Measurements from ENCODE around the gene SYDE1. TPM values are rescaled to one million over a fixed set of nuclear protein-coding genes. Genes with fewer than 3 reads are reported as not detected.

Gene SYDE1
- total RNA-seq, 1 donor from 2014 or later = 0.71 TPM

- Mint-ChIP-seq H3K27ac (ENCODE audit: unreplicated experiment) (no peak overlapping the region), H3K27me3 (ENCODE audit: unreplicated experiment) (peaks cover 5% of the 10 kb centered on the region), H3K4me1 (ENCODE audit: low read depth, unreplicated experiment) (no peaks in the 10 kb centered on the region), H3K9me3 (ENCODE audit: unreplicated experiment) (peaks cover 4% of the 10 kb centered on the region), H3K4me3 (ENCODE audit: unreplicated experiment) (no peak overlapping the region), H3K36me3 (ENCODE audit: unreplicated experiment) (peaks cover 3% of the 10 kb centered on the region)
- peak; percentile 64 for DNase-seq
- TF ChIP-seq CTCF (IDR thresholded peaks at IDR 0.05; ENCODE audit: partially characterized antibody, unreplicated experiment) = peak; percentile 72
Observed at GRCh38 chr19:15101479-15102082, 5.6 kb upstream of the SYDE1 start.

DNA sequence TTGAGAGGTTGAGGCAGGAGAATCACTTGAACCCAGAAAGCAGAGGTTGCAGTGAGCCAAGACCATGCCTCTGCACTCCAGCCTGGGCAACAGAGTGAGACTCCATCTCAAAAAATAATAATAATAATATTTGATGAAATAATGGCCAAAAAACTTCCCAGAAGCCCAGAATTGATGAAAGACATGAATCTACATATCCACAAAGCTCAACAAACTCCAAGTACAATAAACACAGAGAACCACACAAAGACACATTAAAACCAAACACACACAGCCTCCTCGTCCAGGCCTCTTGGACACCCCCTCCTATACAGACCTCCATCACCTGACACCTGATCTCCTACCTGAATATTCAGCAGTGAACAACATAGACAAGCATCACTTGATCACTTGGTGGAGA, 3.2 kb upstream of the SYDE1 start:
- DNase-seq = no peak
- Mint-ChIP-seq H3K36me3 (ENCODE audit: unreplicated experiment) (peaks cover 3% of the 10 kb centered on the region), H3K4me3 (ENCODE audit: unreplicated experiment) (no peak overlapping the region), H3K27ac (ENCODE audit: unreplicated experiment) (no peak overlapping the region), H3K4me1 (ENCODE audit: low read depth, unreplicated experiment) (no peaks in the 10 kb centered on the region), H3K9me3 (ENCODE audit: unreplicated experiment) (peaks cover 7% of the 10 kb centered on the region), H3K27me3 (ENCODE audit: unreplicated experiment) (peaks cover 5% of the 10 kb centered on the region)
- TF ChIP-seq CTCF (IDR thresholded peaks at IDR 0.05; ENCODE audit: partially characterized antibody, unreplicated experiment) = no peak

DNA sequence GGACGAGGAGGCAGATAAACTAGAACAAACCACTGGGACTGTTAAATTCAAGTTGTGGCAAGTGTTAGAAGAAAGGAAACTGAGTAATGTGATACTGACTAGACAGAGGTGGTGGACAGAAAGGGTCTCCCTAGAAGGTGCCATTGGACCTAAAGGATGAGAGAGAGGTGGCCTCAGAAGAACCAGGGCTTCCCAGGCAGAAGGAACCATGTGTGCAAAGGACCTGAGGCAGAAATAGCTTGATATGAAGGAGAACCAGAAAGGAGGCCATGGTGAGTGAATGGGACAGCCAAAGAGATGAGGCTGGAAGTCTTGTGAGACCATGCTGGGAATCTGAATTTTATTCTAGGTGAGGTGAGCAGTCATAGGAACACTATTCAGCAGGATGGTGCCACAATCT, 2.8 kb upstream of the SYDE1 start:
- Mint-ChIP-seq H3K27me3 (ENCODE audit: unreplicated experiment) (peaks cover 4% of the 10 kb centered on the region), H3K4me3 (ENCODE audit: unreplicated experiment) (no peak overlapping the region), H3K4me1 (ENCODE audit: low read depth, unreplicated experiment) (no peaks in the 10 kb centered on the region), H3K27ac (ENCODE audit: unreplicated experiment) (no peak overlapping the region), H3K9me3 (ENCODE audit: unreplicated experiment) (peaks cover 7% of the 10 kb centered on the region), H3K36me3 (ENCODE audit: unreplicated experiment) (peaks cover 3% of the 10 kb centered on the region)
- TF ChIP-seq CTCF (IDR thresholded peaks at IDR 0.05; ENCODE audit: partially characterized antibody, unreplicated experiment) = no peak
- DNase-seq = no peak

DNA sequence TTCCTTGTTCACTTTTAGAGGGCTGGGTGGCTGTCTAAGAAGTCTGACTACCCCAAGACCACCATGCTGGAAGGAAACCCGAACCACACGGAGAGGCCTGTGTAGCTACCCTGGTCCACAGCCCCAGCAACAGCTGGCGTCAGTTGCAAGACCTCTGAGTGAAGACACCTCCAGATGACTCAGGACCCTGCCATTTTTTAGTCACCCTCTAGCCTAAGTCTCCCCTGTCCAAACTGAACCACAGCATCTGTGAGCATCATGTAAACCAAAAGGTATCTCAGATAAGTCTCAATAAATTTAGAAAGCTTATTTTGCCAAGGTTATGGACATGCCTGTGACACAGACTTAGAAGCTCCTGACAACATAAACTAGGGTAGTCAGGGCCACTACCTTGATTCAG, 2.2 kb upstream of the SYDE1 start:
- no peak for DNase-seq
- Mint-ChIP-seq H3K9me3 (ENCODE audit: unreplicated experiment) (peaks cover 7% of the 10 kb centered on the region), H3K27ac (ENCODE audit: unreplicated experiment) (no peak overlapping the region), H3K4me3 (ENCODE audit: unreplicated experiment) (no peak overlapping the region), H3K4me1 (ENCODE audit: low read depth, unreplicated experiment) (no peaks in the 10 kb centered on the region), H3K36me3 (ENCODE audit: unreplicated experiment) (peaks cover 3% of the 10 kb centered on the region), H3K27me3 (ENCODE audit: unreplicated experiment) (peaks cover 3% of the 10 kb centered on the region)
- no peak for TF ChIP-seq CTCF (IDR thresholded peaks at IDR 0.05; ENCODE audit: partially characterized antibody, unreplicated experiment)

- DNase-seq = no peak
- Mint-ChIP-seq H3K9me3 (ENCODE audit: unreplicated experiment) (peaks cover 7% of the 10 kb centered on the region), H3K27me3 (ENCODE audit: unreplicated experiment) (peaks cover 2% of the 10 kb centered on the region), H3K36me3 (ENCODE audit: unreplicated experiment) (peaks cover 3% of the 10 kb centered on the region), H3K4me3 (ENCODE audit: unreplicated experiment) (peak overlapping the region; percentile 59), H3K27ac (ENCODE audit: unreplicated experiment) (no peak overlapping the region), H3K4me1 (ENCODE audit: low read depth, unreplicated experiment) (no peaks in the 10 kb centered on the region)
- TF ChIP-seq CTCF (IDR thresholded peaks at IDR 0.05; ENCODE audit: partially characterized antibody, unreplicated experiment) = no peak
Observed at GRCh38 chr19:15108145-15108844, 1.1 kb downstream of the SYDE1 start.
